Measurements from ENCODE around the gene DCHS2.

DNA sequence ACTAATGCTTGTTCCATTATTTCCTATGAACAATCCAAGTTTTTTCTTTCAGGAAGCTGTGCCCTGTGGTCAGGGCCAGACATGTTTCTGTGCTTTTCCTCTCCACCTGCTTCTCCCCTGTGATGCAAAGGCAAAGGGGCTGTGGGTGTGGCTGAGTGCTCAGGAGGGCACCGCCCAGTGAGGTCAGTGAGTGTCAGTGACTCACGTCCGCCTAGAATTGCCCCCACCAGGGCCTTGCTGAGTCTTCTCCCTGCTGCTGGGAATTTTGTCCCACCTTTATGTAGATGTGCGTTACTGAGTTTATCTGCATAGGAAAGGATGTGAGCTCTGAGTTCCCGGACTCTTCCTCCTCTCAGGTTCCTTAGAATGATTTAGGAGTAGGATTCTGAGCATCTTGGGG, 283.2 kb downstream of the DCHS2 start:
- no peak for TF ChIP-seq POLR2A (IDR thresholded peaks at IDR 0.05)
- TF ChIP-seq, protein P1, sequence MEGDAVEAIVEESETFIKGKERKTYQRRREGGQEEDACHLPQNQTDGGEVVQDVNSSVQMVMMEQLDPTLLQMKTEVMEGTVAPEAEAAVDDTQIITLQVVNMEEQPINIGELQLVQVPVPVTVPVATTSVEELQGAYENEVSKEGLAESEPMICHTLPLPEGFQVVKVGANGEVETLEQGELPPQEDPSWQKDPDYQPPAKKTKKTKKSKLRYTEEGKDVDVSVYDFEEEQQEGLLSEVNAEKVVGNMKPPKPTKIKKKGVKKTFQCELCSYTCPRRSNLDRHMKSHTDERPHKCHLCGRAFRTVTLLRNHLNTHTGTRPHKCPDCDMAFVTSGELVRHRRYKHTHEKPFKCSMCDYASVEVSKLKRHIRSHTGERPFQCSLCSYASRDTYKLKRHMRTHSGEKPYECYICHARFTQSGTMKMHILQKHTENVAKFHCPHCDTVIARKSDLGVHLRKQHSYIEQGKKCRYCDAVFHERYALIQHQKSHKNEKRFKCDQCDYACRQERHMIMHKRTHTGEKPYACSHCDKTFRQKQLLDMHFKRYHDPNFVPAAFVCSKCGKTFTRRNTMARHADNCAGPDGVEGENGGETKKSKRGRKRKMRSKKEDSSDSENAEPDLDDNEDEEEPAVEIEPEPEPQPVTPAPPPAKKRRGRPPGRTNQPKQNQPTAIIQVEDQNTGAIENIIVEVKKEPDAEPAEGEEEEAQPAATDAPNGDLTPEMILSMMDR (IDR thresholded peaks at IDR 0.05): no peak
